HG03460 (cell line): ENCODE data around the gene MYH7.
"Not testable (repeated sequence)": the region's sequence is repeated elsewhere in the genome, so short reads cannot be mapped to it uniquely, and the experiment has no call there.

Source experiments
- ATAC-seq: cut with Tn5 transposase; IDR thresholded peaks from one replicate; pipeline ENCODE4 v1.9.1; 2021; ENCODE audit not compliant: unreplicated experiment

The MYH7 gene

GRCh38 chr14:23387916-23388882 lies 47.3 kb downstream of the MYH7 start:
- ATAC-seq, result no peak

GRCh38 chr14:23386999-23387398 lies 48.5 kb downstream of the MYH7 start:
- no peak for ATAC-seq

- not testable (repeated sequence) for ATAC-seq
These were observed 49.2 kb downstream of the MYH7 start for GRCh38 chr14:23386266-23386657.

- ATAC-seq, result no peak
These were observed 49.7 kb downstream of the MYH7 start for GRCh38 chr14:23385642-23386265.

- no peak for ATAC-seq
These were observed 50.2 kb downstream of the MYH7 start for GRCh38 chr14:23385244-23385641.

GRCh38 chr14:23384364-23385080 lies 50.9 kb downstream of the MYH7 start:
- no peak for ATAC-seq

GRCh38 chr14:23382731-23383440 lies 52.6 kb downstream of the MYH7 start:
- ATAC-seq, result no peak

- no peak for ATAC-seq
These were observed 53.2 kb downstream of the MYH7 start for GRCh38 chr14:23382276-23382675.

- no peak for ATAC-seq
These were observed 53.6 kb downstream of the MYH7 start for GRCh38 chr14:23381871-23382270.

GRCh38 chr14:23380976-23381375 lies 54.5 kb downstream of the MYH7 start:
- no peak for ATAC-seq

GRCh38 chr14:23380197-23380914 lies 55.1 kb downstream of the MYH7 start:
- no peak for ATAC-seq

- no peak for ATAC-seq
These were observed 55.9 kb downstream of the MYH7 start for GRCh38 chr14:23379366-23380196.

- no peak for ATAC-seq
These were observed 56.7 kb downstream of the MYH7 start for GRCh38 chr14:23378612-23379220.

- no peak for ATAC-seq
These were observed 57.6 kb downstream of the MYH7 start for GRCh38 chr14:23377573-23378563.

GRCh38 chr14:23377198-23377550 lies 58.3 kb downstream of the MYH7 start:
- ATAC-seq, result no peak

- no peak for ATAC-seq
These were observed 58.8 kb downstream of the MYH7 start, which contains the start of gene CMTM5 for GRCh38 chr14:23376482-23377197. Gene CMTM5, plus strand, starts transcription at chr14:23377046. Its CDS starts 206 bp downstream, at chr14:23377252.
